Testis (tissue), 3 donors: Measurements from ENCODE around the gene CORO1A. TPM values are rescaled to one million over a fixed set of nuclear protein-coding genes. Genes with fewer than 3 reads are reported as not detected.

Experiments used
- DNase-seq: peaks from one replicate; pipeline ENCODE4 v3.0.0-alpha.2; 2019
- H3K27ac ChIP-seq, 2 donors: fragments of 200-600 bp; sonication (generic); one replicate each; pipeline ENCODE4 v1.5.1; 2019
- H3K27me3 ChIP-seq: fragments of 200-600 bp; sonication (generic); one replicate; pipeline ENCODE4 v1.5.1; 2019
- H3K36me3 ChIP-seq: fragments of 200-600 bp; sonication (generic); one replicate; pipeline ENCODE4 v1.5.1; 2017; ENCODE audit warnings: low read depth; ENCODE audit errors: missing control alignments
- H3K4me1 ChIP-seq: fragments of 200-600 bp; sonication (generic); one replicate; pipeline ENCODE4 v1.5.1; 2019
- H3K4me3 ChIP-seq, 2 donors: fragments of 200-600 bp; sonication (generic); one replicate each; pipeline ENCODE4 v1.5.1; 2017 to 2019
- H3K9me3 ChIP-seq: fragments of 200-600 bp; sonication (generic); one replicate; pipeline ENCODE4 v1.5.1; 2017
- CTCF ChIP-seq, 3 experiments: fragments of 450-650 bp in 2 of 3; fragments of 200-600 bp in 1 of 3; sonication (generic) in 1 of 3; IDR thresholded peaks; one replicate each; pipeline ENCODE4 v1.5.1; 2016 to 2019; ENCODE audit warnings: antibody characterized with exemption in 3 of 3, mild to moderate bottlenecking in 2 of 3, moderate library complexity in 1 of 3
- POLR2A ChIP-seq: fragments of 450-650 bp; IDR thresholded peaks from one replicate; pipeline ENCODE4 v1.6.1; 2017; ENCODE audit warnings: antibody characterized with exemption, mild to moderate bottlenecking, moderate library complexity
- WGBS, 2 donors: methylation state at CpG; one replicate each; pipeline ENCODE4 v1.1.5; 2018; 5-methylcytosine and 5-hydroxymethylcytosine counted together
- intact Hi-C: fragments of 100-400 bp; cut with DNase I; formaldehyde crosslinking; loops from one replicate; pipeline ENCODE4 v1.15.1; 2023; ENCODE audit warnings: low total_unique reads
- polyA plus RNA-seq: library from polyadenylated mRNA; stranded (reverse); fragments of 350-450 nt; fragmentation: Illumina TruSeq; extraction: RNeasy Lipid Tissue Mini Kit (QIAGEN cat#74804); gene quantifications from one replicate; pipeline ENCODE4 v1.2.3, GENCODE V29; 2014; ENCODE audit warnings: low read depth, low replicate concordance; ENCODE audit not compliant: insufficient read depth
- total RNA-seq, 2 donors: library from RNA; depleted of rRNA; stranded (reverse); fragments of >200 nt; gene quantifications; one replicate each; pipeline ENCODE4 v1.2.3, GENCODE V29; 2016

The CORO1A gene
- total and polyA plus RNA-seq, 3 donors from 2014 or later, result 4.4 to 19.7 (median 9.6) TPM

- Histone ChIP-seq H3K27me3 (no peaks in the 10 kb centered on the region), H3K4me3 (peak overlapping the region; percentile 26 to 46), H3K27ac (no peak overlapping the region), H3K36me3 (no peaks in the 10 kb centered on the region), H3K4me1 (no peaks in the 10 kb centered on the region), H3K9me3 (no peaks in the 10 kb centered on the region)
- WGBS, 2 donors, result 14 to 21% methylated on average over 18 to 24 of the region's 24 CpGs
- intact Hi-C loops, result no loop called here
- DNase-seq, result no peak
- TF ChIP-seq POLR2A (no peak), CTCF (IDR thresholded peaks at IDR 0.05) (no peak)
These were observed 891 bp downstream of the CORO1A start for GRCh38 chr16:30184096-30184890.

- TF ChIP-seq CTCF (IDR thresholded peaks at IDR 0.05) (no peak), POLR2A (no peak)
- DNase-seq, result no peak
- 73 to 74% methylated on average over 5 to 12 of the region's 13 CpGs for WGBS, 2 donors
- Histone ChIP-seq H3K27me3 (no peaks in the 10 kb centered on the region), H3K9me3 (no peaks in the 10 kb centered on the region), H3K27ac (no peak overlapping the region), H3K36me3 (no peaks in the 10 kb centered on the region), H3K4me1 (no peaks in the 10 kb centered on the region), H3K4me3 (no peak overlapping the region)
- intact Hi-C loops, result no loop called here
These were observed 1.7 kb downstream of the CORO1A start for GRCh38 chr16:30184891-30185682.

GRCh38 chr16:30185683-30186421, 2.5 kb downstream of the CORO1A start:
- Histone ChIP-seq H3K27me3 (no peaks in the 10 kb centered on the region), H3K4me1 (no peaks in the 10 kb centered on the region), H3K27ac (no peak overlapping the region), H3K4me3 (no peak overlapping the region), H3K36me3 (no peaks in the 10 kb centered on the region), H3K9me3 (no peaks in the 10 kb centered on the region)
- WGBS, 2 donors, result 83 to 90% methylated on average over 8 to 15 of the region's 15 CpGs
- no peak for DNase-seq
- intact Hi-C loops, result no loop called here
- TF ChIP-seq POLR2A (no peak), CTCF (IDR thresholded peaks at IDR 0.05) (no peak)

DNA sequence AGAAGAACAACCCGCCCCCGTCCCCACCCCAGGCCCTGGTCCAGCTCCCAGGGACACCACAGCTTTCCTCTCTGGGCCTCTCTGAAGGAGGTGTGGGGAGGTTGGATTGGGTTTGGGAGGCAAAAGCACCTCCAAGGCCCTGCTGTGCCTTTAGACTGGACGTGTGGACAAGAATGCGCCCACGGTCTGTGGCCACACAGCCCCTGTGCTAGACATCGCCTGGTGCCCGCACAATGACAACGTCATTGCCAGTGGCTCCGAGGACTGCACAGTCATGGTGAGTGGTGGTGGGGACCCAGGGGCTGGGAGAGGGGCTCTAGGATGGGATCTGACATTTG, 3.0 kb downstream of the CORO1A start:
- intact Hi-C loops, result no loop called here
- H3K4me1 ChIP-seq, result no peaks in the 10 kb centered on the region
- no peaks in the 10 kb centered on the region for H3K9me3 ChIP-seq
- no peaks in the 10 kb centered on the region for H3K36me3 ChIP-seq
- TF ChIP-seq CTCF (IDR thresholded peaks at IDR 0.05) (no peak), POLR2A (no peak)
- no peak for DNase-seq
- no peak overlapping the region for H3K27ac ChIP-seq
- H3K4me3 ChIP-seq, result no peak overlapping the region
- no peaks in the 10 kb centered on the region for H3K27me3 ChIP-seq
- WGBS, 2 donors, result 82 to 88% methylated on average over 6 to 9 of the region's 9 CpGs
